Measurements from ENCODE around the gene COL23A1.

The COL23A1 gene

DNA sequence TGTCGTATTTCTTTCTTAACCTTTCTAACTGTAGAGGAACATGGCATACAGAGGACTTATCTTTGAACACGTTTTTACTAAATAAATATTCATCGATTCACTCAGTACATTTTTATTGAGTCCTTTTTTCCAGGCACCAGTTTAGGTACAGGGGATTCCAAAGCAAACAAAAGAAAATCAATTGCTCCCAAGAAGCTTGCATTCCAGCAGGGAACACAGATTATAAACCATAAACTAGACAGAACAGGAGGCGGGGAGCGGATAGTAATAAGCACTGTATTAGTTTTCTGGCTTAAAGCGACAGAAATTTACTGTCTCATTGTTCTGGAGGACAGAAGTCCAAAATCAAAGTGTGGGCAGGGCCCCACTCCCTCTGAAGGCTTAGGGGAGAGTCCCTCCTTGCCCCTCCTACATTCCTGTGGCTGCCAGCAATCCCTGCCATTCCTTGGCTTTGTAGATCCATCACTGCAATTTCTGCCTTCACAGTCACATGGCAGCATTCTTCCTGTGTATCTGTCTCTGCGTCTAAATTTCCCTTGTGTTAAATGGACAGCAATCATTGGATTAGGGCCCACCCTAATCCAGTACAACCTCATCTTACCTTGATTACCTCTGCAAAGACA lies 115.5 kb downstream of the COL23A1 start:
- no peak for DNase-seq (ENCODE audit: low read depth)

DNA sequence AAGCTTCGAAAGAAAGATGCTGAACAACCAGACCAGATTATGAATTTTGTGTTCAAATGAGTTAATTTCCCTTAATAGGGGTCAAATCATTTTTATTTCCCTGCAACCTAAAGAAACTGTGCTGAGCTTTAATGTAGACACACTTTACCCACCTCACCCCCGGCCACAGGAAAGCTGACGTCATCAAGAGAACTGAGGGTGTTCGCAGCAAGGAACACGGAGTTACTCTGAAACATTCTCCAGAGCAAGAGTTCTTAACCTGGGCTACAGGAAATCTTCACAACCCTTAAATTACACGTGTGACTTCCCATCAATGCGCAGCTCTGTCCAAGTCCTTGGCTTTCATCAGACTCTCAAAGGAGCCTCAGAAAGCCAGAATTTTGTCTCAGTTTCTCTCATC lies 116.3 kb downstream of the COL23A1 start:
- no peak for DNase-seq (ENCODE audit: low read depth)

DNA sequence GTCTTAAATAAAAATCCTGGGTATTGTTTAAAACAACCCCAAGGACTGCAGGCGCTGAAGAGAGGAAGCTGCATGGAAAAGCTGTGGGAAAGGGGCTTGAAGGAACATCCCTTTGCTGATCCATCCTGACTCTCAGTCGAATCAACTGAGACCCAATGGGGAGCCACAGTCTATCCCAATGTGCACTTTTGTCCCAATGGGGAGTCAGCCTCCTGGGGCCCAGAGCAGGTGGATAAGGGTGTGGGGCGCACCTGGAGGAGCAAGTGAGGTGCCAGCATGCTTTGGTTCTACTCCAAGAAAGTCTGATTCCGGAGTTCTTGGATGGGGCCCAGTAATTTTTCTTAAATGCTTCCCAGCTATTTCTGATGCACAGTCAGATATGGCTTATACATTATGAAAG lies 118.1 kb downstream of the COL23A1 start:
- DNase-seq (ENCODE audit: low read depth) = no peak

DNA sequence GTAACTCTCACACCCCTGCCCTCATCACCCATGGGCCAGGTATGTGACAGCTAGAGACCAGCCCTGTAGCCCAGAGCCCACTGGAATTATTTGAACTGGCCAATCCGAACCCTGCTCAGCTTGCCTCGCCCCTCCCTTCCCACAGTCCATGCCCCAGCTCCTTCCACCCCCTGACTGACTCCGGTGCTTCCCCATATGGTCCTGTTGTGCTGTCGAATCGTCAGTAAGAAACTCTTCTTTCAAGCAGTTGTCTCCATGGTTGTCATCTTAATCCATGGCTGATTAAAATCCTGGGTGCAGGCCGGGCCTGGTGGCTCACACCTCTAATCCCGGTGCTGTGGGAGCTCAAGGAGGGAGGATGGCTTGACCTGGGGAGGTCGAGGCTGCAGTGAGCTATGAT lies 118.5 kb downstream of the COL23A1 start:
- DNase-seq (ENCODE audit: low read depth) = no peak

DNA sequence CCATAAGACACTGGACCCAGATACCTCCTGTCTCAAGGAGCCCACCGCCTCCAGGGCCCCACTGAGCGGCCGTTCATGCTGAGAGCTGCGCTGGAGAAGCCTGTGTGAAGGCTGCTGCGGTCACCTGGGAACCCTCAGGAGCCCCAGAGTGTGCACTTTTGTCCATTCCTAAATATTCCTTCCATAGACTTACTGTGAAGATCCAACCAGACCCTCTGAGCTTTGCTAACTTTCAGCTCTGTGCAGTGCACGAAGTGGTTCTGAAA lies 119.5 kb downstream of the COL23A1 start:
- DNase-seq (ENCODE audit: low read depth) = no peak

DNA sequence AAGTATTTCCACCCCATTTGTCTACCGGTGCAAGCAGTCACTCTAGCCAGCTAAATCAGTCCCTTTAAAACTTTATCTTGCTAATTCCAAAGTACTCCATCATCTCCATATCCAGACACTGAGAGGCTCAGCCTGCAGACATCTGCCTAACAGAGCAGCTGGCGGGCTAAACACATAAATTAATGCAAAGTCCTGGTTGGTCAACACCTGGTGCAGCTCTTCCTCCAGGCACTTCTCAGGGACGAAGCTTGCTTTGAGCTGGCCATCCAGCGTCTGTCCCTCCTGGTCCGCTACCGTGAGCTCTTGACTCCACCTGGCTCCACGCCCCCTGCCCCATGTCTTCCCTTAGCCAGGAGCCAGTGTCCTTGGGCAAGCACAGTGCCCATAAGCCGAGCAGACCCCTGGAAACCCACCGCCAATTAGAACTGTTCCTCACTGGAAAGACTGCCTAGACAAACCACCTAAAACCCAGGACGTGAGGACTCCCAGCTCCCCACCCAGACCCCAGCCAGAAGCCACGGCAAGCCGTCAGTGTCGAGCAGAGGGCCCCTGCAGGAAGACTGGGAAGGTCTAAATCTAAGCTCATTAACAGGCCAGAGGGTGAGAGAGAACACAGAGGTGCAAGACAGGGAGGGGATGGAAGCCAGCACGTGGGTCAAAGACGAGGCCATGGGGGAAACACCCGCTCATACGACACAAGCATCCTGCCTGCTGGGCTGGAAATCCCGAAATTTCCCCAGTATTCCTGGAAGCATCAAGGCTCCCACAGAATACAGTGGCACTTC lies 120.0 kb downstream of the COL23A1 start:
- no peak for DNase-seq (ENCODE audit: low read depth)

DNA sequence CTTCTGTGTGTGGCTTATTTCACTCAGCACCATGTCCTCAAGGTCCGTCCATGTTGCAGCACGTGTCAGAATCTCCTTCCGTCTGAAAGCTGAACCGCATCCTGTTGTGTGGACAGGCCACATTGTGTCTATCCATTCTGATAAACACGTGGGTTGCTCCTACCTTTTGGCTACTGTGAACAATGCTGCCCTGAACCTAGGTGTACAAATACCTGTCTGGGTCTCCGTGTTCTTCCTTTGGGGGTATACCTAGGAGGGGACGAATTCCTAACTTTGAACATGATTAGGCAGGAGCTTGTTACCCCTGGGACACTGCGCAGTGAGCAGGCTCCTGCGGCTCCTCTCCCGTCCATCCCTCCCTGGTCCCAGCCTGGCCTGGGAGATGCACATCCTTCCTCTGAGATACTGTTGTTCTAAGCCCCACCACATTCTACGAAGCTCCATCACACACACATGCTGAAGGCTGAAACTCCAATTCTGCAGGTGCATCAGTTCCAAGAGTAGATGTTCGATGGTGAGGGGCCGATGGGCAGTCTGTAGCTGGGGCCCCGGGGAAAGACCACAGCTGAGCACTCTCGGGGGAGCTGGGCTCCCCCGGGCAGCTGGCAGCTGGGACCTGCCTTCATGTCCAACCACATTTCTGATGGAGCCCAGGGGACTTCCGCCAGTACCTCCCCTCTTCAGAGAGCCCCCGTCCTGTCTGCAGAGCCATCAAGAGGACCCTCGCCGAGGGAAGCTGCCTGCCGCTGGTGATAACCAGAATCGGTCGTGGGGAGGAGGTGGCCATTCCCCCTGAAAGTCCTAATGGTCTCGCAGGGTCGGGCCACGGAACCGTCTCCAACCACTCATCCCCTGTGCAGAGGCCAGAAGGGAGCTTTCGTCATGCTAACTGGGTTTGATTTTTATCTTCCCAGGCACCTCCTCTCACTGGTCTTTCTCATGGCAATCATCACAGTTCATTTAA lies 120.9 kb downstream of the COL23A1 start:
- no peak for DNase-seq (ENCODE audit: low read depth)

DNA sequence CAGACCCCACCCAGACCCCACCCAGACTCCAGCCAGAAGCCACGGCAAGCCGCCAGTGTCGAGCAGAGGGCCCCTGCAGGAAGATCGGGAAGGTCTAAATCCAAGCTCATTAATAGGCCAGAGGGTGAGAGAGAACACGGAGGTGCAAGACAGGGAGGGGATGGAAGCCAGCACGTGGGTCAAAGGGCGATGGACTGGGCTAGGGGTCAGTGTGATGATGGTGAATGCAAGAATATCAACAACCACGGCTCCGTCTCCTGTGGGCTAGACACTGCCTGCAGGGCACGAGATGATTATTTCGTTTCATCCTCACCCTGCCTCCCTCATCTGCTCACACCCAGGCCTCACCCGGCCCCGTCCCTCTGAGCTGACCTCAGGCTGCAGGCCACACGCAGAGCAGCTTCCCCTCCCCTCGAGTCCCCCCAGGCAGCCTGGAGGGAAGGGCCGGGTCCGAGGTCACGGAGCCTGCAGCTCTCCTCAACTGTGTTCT lies 122.0 kb downstream of the COL23A1 start:
- no peak for DNase-seq (ENCODE audit: low read depth)

DNA sequence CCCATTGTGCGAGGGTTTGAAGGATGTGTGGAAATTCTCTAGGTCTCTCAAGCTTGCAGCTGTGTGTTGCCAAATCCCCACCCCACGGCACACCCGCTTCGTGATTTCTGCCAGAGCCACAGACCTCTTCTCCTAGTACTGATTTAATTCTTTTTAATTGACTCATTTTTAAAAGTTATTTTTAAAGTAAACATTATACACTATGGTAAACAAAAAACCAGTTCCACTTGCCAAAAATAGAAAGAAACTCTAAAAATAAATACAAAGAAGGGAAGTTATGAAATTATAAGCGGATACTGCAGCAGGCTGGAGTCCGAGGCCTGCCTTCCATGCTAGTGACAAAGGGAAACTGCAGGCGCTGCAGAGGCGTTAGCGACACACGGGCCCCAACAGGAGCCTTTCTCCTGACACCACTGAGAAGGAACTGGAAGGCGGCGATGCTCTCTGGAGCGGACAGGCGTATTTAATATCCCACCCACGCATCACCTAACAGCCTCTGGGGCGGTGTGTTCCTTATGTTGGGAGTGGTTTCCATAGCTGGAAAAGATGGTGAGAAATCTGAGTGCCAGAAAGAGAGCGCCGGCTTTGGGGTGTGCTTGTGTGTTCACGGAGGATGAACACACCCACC lies 122.5 kb downstream of the COL23A1 start:
- no peak for DNase-seq (ENCODE audit: low read depth)

DNA sequence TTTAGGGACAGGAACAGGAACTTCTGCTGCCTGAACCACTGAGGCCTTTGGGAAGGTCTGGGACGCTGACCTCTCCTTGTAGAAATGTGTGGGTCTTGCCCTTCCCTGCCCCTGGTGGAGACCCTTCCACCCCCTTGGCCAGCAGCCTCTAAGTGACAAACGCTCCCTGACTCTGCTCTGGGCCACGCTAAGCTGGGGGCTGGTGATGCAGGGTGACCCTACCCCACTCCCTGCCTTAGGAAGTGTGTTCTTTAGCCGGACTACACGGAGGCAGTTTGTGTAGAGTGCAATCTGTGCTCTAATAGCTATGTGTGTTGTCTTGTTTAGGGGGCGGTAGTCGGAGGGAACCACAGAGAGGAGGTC lies 123.0 kb downstream of the COL23A1 start:
- DNase-seq (ENCODE audit: low read depth) = no peak

DNA sequence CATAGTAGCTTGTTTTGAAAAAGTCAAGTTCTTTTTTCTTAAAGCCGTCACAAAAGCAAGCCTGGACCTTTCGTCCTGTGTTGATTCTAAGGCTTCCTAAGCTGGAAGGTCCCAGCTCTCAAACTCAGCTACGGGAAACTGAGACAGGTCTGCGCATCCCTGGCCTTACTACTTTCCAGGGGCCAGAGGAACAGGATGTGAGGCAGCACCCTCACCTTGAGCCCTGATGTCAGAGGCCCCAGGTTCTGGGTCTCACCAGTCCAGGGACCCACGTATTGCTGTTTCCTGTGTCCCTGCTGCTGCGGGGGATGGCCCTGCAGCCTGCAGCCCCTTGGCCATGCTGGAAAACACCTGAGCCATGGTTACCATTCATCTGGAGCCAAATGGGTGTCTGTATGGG lies 123.9 kb downstream of the COL23A1 start:
- no peak for DNase-seq (ENCODE audit: low read depth)

DNA sequence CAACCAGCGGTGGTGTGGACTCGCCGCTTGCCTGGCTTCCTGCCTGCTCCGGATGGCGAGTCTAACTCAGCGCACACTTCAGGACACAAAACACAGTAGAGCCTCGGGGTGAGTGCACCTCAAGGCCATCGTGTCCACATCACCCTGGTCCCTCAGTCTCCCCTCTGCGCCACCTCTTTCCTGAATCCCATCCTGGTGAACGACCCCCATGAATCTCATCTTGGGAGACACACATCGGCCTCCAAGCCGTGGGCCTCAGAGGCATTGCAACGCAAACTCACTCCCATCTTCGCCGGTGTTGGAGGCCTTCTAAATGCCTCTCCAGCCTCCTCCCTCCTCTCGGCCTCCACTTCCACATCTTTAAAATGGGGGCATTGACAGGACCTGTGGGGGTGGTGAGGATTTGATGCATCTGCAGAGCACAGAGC lies 124.3 kb downstream of the COL23A1 start:
- DNase-seq (ENCODE audit: low read depth) = no peak

DNA sequence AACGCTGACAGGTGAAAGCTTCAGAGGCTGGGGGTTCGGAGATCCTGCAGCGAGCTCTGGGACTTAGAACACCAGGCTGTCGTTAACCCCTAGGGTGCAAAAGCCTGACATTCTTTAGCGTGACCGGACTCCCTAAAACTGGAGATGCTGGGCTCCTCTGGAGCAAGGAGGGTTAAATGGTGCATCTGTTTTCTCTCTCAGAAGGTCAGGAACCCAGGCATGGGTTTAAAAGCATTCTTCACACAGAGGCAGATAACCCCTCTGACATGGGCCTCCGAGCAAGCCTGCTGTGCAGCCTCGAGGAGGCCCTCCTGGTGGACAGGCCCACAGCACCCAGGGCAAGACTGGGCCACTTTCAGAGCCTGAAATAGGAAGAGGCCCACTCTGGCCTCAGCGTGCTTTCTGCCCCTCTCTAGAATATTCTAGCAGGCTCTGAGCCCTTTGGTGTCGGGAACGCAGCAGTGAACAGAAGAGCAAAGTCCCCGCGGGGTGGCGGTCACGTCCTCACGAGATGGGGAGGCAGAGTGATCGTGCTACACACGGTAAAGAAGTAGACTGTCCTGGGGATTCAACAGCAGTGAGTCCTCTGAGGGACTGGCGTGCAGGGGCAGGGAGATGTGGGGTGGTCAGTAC lies 124.8 kb downstream of the COL23A1 start:
- no peak for DNase-seq (ENCODE audit: low read depth)

DNA sequence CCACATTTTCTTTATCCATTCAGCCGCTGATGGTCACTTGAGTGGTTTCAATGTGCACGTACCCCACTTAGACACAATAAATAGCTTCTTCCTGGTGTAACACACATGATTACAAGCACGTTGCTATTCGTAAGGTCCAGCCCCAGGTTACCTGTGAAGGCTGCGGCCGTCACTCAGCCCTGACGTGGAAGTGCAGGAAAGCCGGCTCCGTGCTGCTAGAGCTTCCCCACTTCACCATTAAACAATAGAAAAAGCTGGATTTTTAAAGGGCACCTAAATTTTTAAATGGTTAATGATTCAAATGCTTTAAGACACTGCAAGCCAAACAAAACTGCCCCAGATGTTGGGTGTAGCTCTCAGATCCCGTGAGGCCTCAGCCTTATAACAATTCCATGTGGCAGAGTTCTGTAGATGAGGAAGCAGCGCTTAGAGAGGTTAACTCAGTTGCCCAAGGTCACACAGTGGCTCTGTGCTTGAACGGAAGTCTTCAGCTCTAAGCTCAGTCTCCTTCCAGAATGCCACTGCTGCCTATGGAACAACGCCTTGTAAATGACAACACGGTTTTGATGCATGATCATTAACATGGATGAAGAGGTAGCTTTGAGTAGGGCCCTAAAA lies 125.7 kb downstream of the COL23A1 start:
- no peak for DNase-seq (ENCODE audit: low read depth)

DNA sequence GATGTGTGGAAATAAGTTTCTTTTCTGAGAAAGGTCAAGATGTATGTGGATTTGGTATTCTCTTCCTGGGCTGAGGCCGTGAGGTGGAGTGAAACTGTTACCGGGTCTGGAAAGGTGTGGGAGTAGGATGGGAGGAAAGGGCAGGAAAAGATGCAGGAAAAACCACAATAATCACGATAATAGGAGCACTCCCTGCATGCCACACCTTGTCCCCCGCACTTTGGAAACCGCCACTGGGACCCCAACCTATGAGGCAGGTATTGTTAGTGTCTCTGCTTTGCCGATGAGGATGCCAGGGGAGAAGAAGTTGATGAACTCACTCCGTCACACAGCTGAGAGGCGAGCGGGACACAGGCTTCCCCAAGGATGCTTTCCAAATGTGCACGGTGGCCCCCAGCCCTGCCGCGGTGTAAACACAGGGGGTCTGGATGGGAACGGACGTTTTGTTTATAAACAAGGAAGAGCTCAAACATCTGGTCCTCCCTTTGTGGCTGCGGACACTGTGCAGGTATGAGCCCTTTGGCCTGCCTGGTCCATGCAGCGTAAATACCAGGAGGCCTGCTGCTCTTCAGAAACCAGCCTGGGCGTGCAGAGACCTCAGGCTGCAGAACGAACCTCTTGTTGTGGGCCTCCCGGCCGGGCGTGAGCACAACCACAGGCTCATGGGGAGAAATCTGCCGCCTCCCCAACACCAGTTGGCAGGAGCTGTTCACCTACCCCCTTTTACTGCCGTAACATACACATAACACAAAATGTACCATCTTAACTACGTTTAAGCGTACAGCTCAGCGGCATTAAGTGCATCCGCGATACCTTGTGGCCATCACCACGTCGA lies 126.7 kb downstream of the COL23A1 start:
- DNase-seq (ENCODE audit: low read depth) = no peak

DNA sequence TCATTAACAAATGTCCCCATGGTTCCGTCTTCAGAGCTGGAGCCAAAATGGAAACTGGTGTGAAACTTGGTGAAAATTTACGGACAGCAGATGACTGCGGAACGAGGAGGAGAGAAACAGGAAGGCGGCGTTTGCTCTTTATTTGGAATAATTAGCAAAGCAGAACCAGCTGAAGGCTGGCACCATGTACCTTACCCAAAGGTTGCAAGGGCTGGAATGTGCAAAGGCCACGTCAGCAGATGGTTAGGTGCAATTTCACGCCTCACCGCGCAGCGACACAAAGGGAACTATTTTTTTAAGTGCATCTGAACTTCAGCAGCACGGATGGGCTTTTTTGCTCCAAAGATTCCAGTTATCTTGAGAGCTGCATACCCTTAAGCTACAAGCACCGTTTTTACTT lies 127.4 kb downstream of the COL23A1 start:
- no peak for DNase-seq (ENCODE audit: low read depth)

DNA sequence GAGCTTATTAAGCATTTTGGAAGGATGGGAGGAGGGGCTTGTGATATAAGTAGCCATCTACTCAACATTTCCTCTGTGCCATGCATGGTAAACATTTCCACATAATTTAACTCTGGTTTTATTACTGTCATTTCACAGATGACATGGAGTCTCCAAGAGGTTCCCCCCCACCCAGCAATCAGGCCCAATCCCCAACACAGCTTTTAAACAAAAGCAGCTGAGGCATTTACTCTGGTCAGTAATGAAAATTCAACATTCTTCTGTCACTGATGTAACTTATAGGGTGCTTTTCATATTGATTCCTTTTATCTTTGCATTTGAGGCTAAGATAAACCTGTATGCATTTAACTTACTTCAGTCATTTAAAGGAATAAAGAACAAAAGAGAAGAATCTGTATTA lies 128.1 kb downstream of the COL23A1 start:
- DNase-seq (ENCODE audit: low read depth) = no peak

DNA sequence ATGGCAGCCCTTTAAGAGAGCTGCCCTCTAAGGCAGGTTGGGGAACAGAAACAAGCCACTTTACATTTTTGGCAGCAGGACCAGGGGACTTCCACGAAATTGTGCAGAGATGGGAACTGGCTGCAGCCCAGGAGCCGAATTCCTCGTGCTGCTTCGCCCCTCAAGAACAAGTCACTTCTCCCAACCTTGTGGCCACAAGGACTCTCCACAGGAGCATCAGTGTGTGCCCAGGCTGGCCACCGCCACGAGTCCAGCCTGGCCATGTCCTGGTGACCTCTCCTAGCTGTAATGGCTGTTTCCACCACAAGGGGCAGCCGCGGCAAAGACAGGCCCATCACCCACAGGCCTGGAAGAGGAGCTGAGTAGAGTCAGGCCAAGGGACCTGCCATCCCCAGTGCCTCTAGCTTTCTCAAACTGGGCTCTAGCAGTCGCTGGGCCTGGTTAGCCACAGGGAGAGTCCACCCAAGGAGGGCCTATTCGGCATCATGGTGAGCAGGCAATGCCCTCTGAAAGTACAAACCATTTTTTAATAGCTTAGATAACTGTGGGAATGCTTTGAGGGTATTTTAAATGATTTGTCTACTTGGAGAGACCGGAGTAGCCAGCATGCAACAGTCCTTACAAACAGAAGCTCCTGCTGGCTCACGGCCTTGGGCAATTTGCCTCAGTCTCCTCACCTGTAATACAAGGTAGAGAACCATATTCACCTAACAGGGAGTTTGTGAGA lies 129.0 kb downstream of the COL23A1 start:
- no peak for DNase-seq (ENCODE audit: low read depth)

DNA sequence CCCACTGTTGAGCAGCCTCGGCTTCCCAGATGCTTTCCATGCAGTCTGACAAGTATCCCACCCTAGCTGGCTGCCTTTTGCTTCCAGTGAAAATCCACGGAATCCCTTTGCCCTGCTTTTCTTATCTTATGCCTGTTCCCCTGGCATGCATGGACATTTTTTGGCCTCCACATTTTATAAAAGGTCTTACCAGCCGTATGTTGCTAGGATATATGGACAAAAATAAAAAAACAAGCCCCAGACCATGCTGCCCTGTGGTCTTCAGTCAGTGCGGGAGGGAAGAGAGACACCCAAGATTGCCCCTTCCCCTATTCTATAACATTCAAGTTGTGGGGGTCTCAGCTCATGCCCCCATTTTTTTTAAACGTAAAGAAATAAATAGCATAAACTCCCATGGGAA lies 129.6 kb downstream of the COL23A1 start:
- DNase-seq (ENCODE audit: low read depth) = no peak

DNA sequence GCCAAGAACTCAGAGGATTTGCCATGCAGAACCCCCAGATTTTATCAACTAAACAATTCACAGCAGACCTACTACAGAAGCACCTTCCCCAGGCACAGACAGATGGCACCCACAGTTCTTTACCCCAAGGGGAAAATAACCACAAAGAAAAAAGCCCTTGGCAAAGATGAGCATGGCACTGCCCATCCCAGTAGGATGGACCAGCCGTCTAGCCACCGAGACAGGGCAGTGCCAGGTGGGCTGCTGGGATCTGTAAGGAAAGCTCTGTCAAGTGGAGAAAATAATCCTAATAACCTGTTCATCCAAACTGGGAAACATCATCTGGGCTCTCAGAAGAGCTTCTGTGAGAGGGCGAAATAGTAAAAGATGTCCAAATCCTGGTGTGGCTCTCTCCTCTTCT lies 130.0 kb downstream of the COL23A1 start:
- no peak for DNase-seq (ENCODE audit: low read depth)

Data from GM04503 (cell line).